HepG2 (cell line): ENCODE results near the gene CD58. TPM values are rescaled to one million over a fixed set of nuclear protein-coding genes. Genes with fewer than 3 reads are reported as not detected.

Source experiments
- ASH2L ChIP-seq: fragments of 300-600, 200-600 bp; sonication (generic); IDR thresholded peaks from 2 replicates; pipeline ENCODE4 v1.7.0; 2017; ENCODE audit warnings: low read depth, mild to moderate bottlenecking, moderate library complexity, mixed read lengths, low read length; ENCODE audit not compliant: insufficient read length
- FOSL1 ChIP-seq: sonication (generic); formaldehyde crosslinking; IDR thresholded peaks from 2 replicates; pipeline ENCODE4 v1.9.0; 2021; ENCODE audit warnings: missing genetic modification reagents, borderline replicate concordance
- FOXP4 ChIP-seq: sonication (generic); formaldehyde crosslinking; IDR thresholded peaks from 2 replicates; pipeline ENCODE4 v1.4.0; 2020; ENCODE audit warnings: missing genetic modification reagents
- GATAD1 ChIP-seq: IDR thresholded peaks from 2 replicates; pipeline ENCODE4 v1.6.1; 2016; ENCODE audit warnings: missing genetic modification reagents, missing compliant biosample characterization
- GATAD2A ChIP-seq: IDR thresholded peaks from 2 replicates; pipeline ENCODE4 v1.6.1; 2016
- HMG20A ChIP-seq: IDR thresholded peaks from 2 replicates; pipeline ENCODE4 v1.6.1; 2016; ENCODE audit warnings: borderline replicate concordance
- HNF4A ChIP-seq: sonication (generic); formaldehyde crosslinking; IDR thresholded peaks from 2 replicates; pipeline ENCODE4 v1.4.0; 2020; ENCODE audit warnings: missing genetic modification reagents
- HNF4G ChIP-seq, 2 experiments: sonication (generic) in 1 of 2; formaldehyde crosslinking in 1 of 2; IDR thresholded peaks; 2 replicates each; pipeline versions ENCODE4 v1.4.0 to v1.6.1; 2011 to 2020; ENCODE audit warnings: borderline replicate concordance in 2 of 2, low read depth in 2 of 2, mild to moderate bottlenecking in 2 of 2, low read length in 1 of 2, missing genetic modification reagents in 1 of 2, moderate library complexity in 1 of 2
- HOXA3 ChIP-seq: sonication (generic); formaldehyde crosslinking; IDR thresholded peaks from 2 replicates; pipeline ENCODE4 v1.5.0; 2020; ENCODE audit warnings: missing genetic modification reagents
- ISL2 ChIP-seq: sonication (generic); formaldehyde crosslinking; IDR thresholded peaks from 2 replicates; pipeline ENCODE4 v1.5.0; 2020; ENCODE audit warnings: missing genetic modification reagents
- MAX ChIP-seq: IDR thresholded peaks from 2 replicates; pipeline ENCODE4 v1.6.1; 2012; ENCODE audit warnings: inconsistent platforms
- NCOA2 ChIP-seq: sonication (generic); formaldehyde crosslinking; IDR thresholded peaks from 2 replicates; pipeline ENCODE4 v1.8.0; 2022; ENCODE audit warnings: inconsistent platforms
- NFYB ChIP-seq: sonication (generic); formaldehyde crosslinking; IDR thresholded peaks from 2 replicates; pipeline ENCODE4 v1.4.0; 2020; ENCODE audit warnings: missing genetic modification reagents
- POLR2G ChIP-seq: fragments of 200-400 bp; formaldehyde crosslinking; IDR thresholded peaks from 2 replicates; pipeline ENCODE4 v1.6.1; 2018; ENCODE audit warnings: mild to moderate bottlenecking, low read depth, low read length, moderate library complexity
- SALL1 ChIP-seq: sonication (generic); formaldehyde crosslinking; IDR thresholded peaks from 2 replicates; pipeline ENCODE4 v1.8.0; 2022; ENCODE audit warnings: mild to moderate bottlenecking, missing genetic modification reagents
- SOX13 ChIP-seq, 3 experiments: fragments of 450-650 bp in 1 of 3; sonication (generic) in 1 of 3; formaldehyde crosslinking in 1 of 3; IDR thresholded peaks in 2 of 3; conservative IDR thresholded peaks in 1 of 3; 2 replicates each; pipeline versions ENCODE4 v1.5.0 to v1.6.1; 2016 to 2020; ENCODE audit warnings: antibody characterized with exemption in 1 of 3, mild to moderate bottlenecking in 1 of 3, missing compliant biosample characterization in 1 of 3, missing genetic modification reagents in 1 of 3, moderate library complexity in 1 of 3
- SOX5 ChIP-seq: IDR thresholded peaks from 2 replicates; pipeline ENCODE4 v1.6.1; 2016; ENCODE audit warnings: borderline replicate concordance
- SOX6 ChIP-seq, 2 experiments: fragments of 450-650 bp in 1 of 2; sonication (generic) in 1 of 2; formaldehyde crosslinking in 1 of 2; IDR thresholded peaks; 2 replicates each; pipeline versions ENCODE4 v1.4.0 to v1.6.1; 2017 to 2020; ENCODE audit warnings: antibody characterized with exemption in 1 of 2, mild to moderate bottlenecking in 1 of 2, missing genetic modification reagents in 1 of 2
- ZMYM4 ChIP-seq: sonication (generic); formaldehyde crosslinking; IDR thresholded peaks from 2 replicates; pipeline ENCODE4 v1.8.1; 2023; ENCODE audit warnings: mild to moderate bottlenecking, missing genetic modification reagents
- ZNF33A ChIP-seq: sonication (generic); formaldehyde crosslinking; IDR thresholded peaks from 2 replicates; pipeline ENCODE4 v1.5.1; 2020; ENCODE audit warnings: missing genetic modification reagents, mild to moderate bottlenecking, moderate library complexity, borderline replicate concordance
- ZNF430 ChIP-seq: sonication (generic); formaldehyde crosslinking; IDR thresholded peaks from 2 replicates; pipeline ENCODE4 v1.9.0; 2021; ENCODE audit warnings: mild to moderate bottlenecking, missing genetic modification reagents
- ZNF644 ChIP-seq: IDR thresholded peaks from 2 replicates; pipeline ENCODE4 v1.6.1; 2016; ENCODE audit warnings: low read depth
- ZNF878 ChIP-seq: sonication (generic); formaldehyde crosslinking; IDR thresholded peaks from 2 replicates; pipeline ENCODE4 v1.8.1; 2023; ENCODE audit warnings: mild to moderate bottlenecking, missing genetic modification reagents, moderate library complexity
- ZSCAN9 ChIP-seq: IDR thresholded peaks from 2 replicates; pipeline ENCODE4 v1.6.1; 2016; ENCODE audit warnings: borderline replicate concordance
- polyA plus RNA-seq, 8 experiments: library from polyadenylated mRNA; depleted of rRNA in 3 of 8; stranded (reverse) in 7 of 8; unstranded in 1 of 8; fragments of >200 nt; fragmentation: Illumina TruSeq in 4 of 8; extraction: Trizol in 4 of 8; gene quantifications; 2 replicates each; pipeline versions ENCODE4 v1.2.1 to v1.2.3, GENCODE V29; 2011 to 2016; ENCODE audit warnings: low read depth in 4 of 8, missing spikeins in 1 of 8, mixed read lengths in 1 of 8; ENCODE audit not compliant: insufficient read depth in 1 of 8
- total RNA-seq, 5 experiments: library from RNA; depleted of rRNA; stranded (reverse); fragments of >200 nt; fragmentation: Illumina TruSeq; extraction: Trizol; gene quantifications; 2 replicates each; pipeline ENCODE4 v1.2.3, GENCODE V29; 2016; ENCODE audit warnings: low read depth in 1 of 5
- TF ChIP-seq, protein P1 (sequence below): IDR thresholded peaks from 2 replicates; pipeline ENCODE4 v1.4.0; 2020; ENCODE audit warnings: mild to moderate bottlenecking, missing genetic modification reagents

The CD58 gene
- total and polyA plus RNA-seq, 2 of the 13 experiments (the other 11 are each of a cell fraction or from before 2014, with no cell fraction given), result 9.4 to 13.5 TPM

- TF ChIP-seq NCOA2 (CRISPR knock-in tag) (0 out of 2 replicates have a peak, but pooled peaks have one; percentile 34), ISL2 (CRISPR knock-in tag) (0 out of 2 replicates have a peak, but pooled peaks have one; percentile 27), FOXP4 (CRISPR knock-in tag) (peak; percentile 25; the same call in 1 of the 2 replicates), HNF4A (CRISPR knock-in tag) (peak; percentile 81), GATAD2A (peak; percentile 75), ZNF878 (CRISPR knock-in tag) (no peak), HOXA3 (CRISPR knock-in tag) (0 out of 2 replicates have a peak, but pooled peaks have one; percentile 23), ZNF33A (no peak), SOX6 (IDR thresholded peaks at IDR 0.05) (no peak), SOX6 (CRISPR knock-in tag; IDR thresholded peaks at IDR 0.05) (peak; percentile 91), ZSCAN9 (CRISPR knock-in tag) (no peak), SOX13 (IDR thresholded peaks at IDR 0.05) (peak; percentile 69; the same call in 1 of the 2 replicates), SOX13 (CRISPR knock-in tag; conservative IDR thresholded peaks at IDR 0.05 in 1 of 2, IDR thresholded peaks at IDR 0.05 in 1 of 2) (peak in 1 of 2 experiments; percentile 94; a peak in 2 of 4 replicates), HNF4G (IDR thresholded peaks at IDR 0.05; ENCODE audit: borderline replicate concordance, low read depth, low read length) (peak; percentile 49; the same call in 1 of the 2 replicates), HNF4G (CRISPR knock-in tag; IDR thresholded peaks at IDR 0.05; ENCODE audit: borderline replicate concordance, low read depth) (peak; percentile 55; the same call in 1 of the 2 replicates), SALL1 (CRISPR knock-in tag) (peak; percentile 51; the same call in 1 of the 2 replicates), HMG20A (CRISPR knock-in tag) (peak; percentile 32; the same call in 1 of the 2 replicates), GATAD1 (no peak), ZNF644 (CRISPR knock-in tag) (peak; percentile 70), ZNF430 (CRISPR knock-in tag) (no peak), NFYB (CRISPR knock-in tag) (no peak), SOX5 (CRISPR knock-in tag) (peak; percentile 91), ASH2L (peak; percentile 10), POLR2G (0 out of 2 replicates have a peak, but pooled peaks have one; percentile 37), MAX (0 out of 2 replicates have a peak, but pooled peaks have one; percentile 17), FOSL1 (CRISPR knock-in tag) (no peak), ZMYM4 (CRISPR knock-in tag) (peak; percentile 17; the same call in 1 of the 2 replicates)
- TF ChIP-seq, protein P1, sequence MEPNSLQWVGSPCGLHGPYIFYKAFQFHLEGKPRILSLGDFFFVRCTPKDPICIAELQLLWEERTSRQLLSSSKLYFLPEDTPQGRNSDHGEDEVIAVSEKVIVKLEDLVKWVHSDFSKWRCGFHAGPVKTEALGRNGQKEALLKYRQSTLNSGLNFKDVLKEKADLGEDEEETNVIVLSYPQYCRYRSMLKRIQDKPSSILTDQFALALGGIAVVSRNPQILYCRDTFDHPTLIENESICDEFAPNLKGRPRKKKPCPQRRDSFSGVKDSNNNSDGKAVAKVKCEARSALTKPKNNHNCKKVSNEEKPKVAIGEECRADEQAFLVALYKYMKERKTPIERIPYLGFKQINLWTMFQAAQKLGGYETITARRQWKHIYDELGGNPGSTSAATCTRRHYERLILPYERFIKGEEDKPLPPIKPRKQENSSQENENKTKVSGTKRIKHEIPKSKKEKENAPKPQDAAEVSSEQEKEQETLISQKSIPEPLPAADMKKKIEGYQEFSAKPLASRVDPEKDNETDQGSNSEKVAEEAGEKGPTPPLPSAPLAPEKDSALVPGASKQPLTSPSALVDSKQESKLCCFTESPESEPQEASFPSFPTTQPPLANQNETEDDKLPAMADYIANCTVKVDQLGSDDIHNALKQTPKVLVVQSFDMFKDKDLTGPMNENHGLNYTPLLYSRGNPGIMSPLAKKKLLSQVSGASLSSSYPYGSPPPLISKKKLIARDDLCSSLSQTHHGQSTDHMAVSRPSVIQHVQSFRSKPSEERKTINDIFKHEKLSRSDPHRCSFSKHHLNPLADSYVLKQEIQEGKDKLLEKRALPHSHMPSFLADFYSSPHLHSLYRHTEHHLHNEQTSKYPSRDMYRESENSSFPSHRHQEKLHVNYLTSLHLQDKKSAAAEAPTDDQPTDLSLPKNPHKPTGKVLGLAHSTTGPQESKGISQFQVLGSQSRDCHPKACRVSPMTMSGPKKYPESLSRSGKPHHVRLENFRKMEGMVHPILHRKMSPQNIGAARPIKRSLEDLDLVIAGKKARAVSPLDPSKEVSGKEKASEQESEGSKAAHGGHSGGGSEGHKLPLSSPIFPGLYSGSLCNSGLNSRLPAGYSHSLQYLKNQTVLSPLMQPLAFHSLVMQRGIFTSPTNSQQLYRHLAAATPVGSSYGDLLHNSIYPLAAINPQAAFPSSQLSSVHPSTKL (CRISPR knock-in tag), result peak; percentile 69; the same call in 1 of the 2 replicates
Measured at GRCh38 chr1:116472431-116472961, 98.3 kb downstream of the CD58 start (continued).
